HCT116 (cell line): ENCODE measurements around the gene ATAD3A. TPM values are rescaled to one million over a fixed set of nuclear protein-coding genes. Genes with fewer than 3 reads are reported as not detected.

Source experiments
- ATAC-seq: fragments of 200-7000 bp; cut with Tn5 transposase; 2 replicates; pipeline ENCODE4 v1.9.1; 2020; ENCODE audit warnings: mild to moderate bottlenecking, moderate library complexity
- Bru-seq: library from RNA; stranded (reverse); fragments of 400-500 nt; gene quantifications from one replicate; lab custom pipeline; 2021; lab: Mats Ljungman, UMichigan
- BruChase-seq, 2 experiments: library from RNA; stranded (reverse); fragments of 400-500 nt; gene quantifications; one replicate each; lab custom pipeline; 2021; lab: Mats Ljungman, UMichigan
- BruUV-seq: library from RNA; stranded (reverse); fragments of 400-500 nt; replicated peaks from 2 replicates; lab custom pipeline; 2021; lab: Mats Ljungman, UMichigan
- CTCF ChIA-PET: fragments of 300-600 bp; sonication (Branson Sonifier 250); formaldehyde crosslinking; loops from one replicate; lab custom pipeline; 2021; ENCODE audit warnings: antibody characterized with exemption; lab: Charles Lee
- POLR2A ChIA-PET: fragments of 300-600, 350-600 bp; sonication (Branson Sonifier 250); formaldehyde crosslinking; loops from one replicate; lab custom pipeline; 2021; ENCODE audit warnings: antibody characterized with exemption; lab: Charles Lee
- RAD21 ChIA-PET, 2 experiments: fragments of 300-600 bp; sonication (Branson Sonifier 250); formaldehyde crosslinking; loops; one replicate each; lab custom pipeline; 2023; ENCODE audit warnings: low total read pairs in 2 of 2; ENCODE audit not compliant: uncharacterized antibody in 2 of 2, unreplicated experiment in 2 of 2, low non-redundant PET in 1 of 2; lab: Charles Lee
- DNase-seq: peaks from one replicate; pipeline ENCODE4 v3.0.0-alpha.2; 2010; ENCODE audit warnings: low read depth, low spot score
- H2AFZ ChIP-seq: fragments of 200-600 bp; shearing (Covaris generic), sonication (generic); 2 replicates; pipeline ENCODE4 v1.6.1; 2017; ENCODE audit warnings: low read depth, mixed run types, mixed read lengths, antibody characterized with exemption, low read length; ENCODE audit not compliant: poor library complexity, severe bottlenecking
- H3K27ac ChIP-seq: 2 replicates; pipeline ENCODE4 v1.5.1; 2012; ENCODE audit warnings: low read depth, low read length
- H3K27me3 ChIP-seq: fragments of 200-600 bp; sonication (generic); 2 replicates; pipeline ENCODE4 v1.6.1; 2016; ENCODE audit warnings: mixed run types, low read length, mixed read lengths; ENCODE audit not compliant: insufficient read depth
- H3K36me3 ChIP-seq, 2 experiments: fragments of 200-500 bp in 1 of 2; fragments of 200-600 bp in 1 of 2; sonication (Bioruptor generic) in 1 of 2; sonication (generic) in 1 of 2; 2 replicates each; pipeline versions ENCODE4 v1.5.1 to v1.6.1; 2014 to 2016; ENCODE audit warnings: low read length in 2 of 2, inconsistent platforms in 1 of 2, mixed read lengths in 1 of 2, mixed run types in 1 of 2; ENCODE audit not compliant: insufficient read depth in 2 of 2, control insufficient read depth in 1 of 2
- H3K4me1 ChIP-seq, 2 experiments: fragments of 200-600 bp in 1 of 2; sonication (generic) in 1 of 2; 2 replicates each; pipeline versions ENCODE4 v1.5.1 to v1.6.1; 2012 to 2017; ENCODE audit warnings: low read length in 2 of 2, inconsistent platforms in 1 of 2, mild to moderate bottlenecking in 1 of 2, mixed read lengths in 1 of 2, mixed run types in 1 of 2, moderate library complexity in 1 of 2; ENCODE audit not compliant: insufficient read depth in 2 of 2, control insufficient read depth in 1 of 2
- H3K4me2 ChIP-seq: fragments of 200-600 bp; sonication (generic); 2 replicates; pipeline ENCODE4 v1.6.1; 2017; ENCODE audit warnings: mixed run types, low read length, mixed read lengths
- H3K4me3 ChIP-seq, 2 experiments: fragments of 200-600 bp in 1 of 2; sonication (generic) in 1 of 2; replicated peaks in 1 of 2; 2 replicates each; pipeline ENCODE4 v1.5.1; 2011 to 2016; ENCODE audit warnings: low read length in 2 of 2, control low read depth in 1 of 2, low read depth in 1 of 2, mild to moderate bottlenecking in 1 of 2, mixed read lengths in 1 of 2, mixed run types in 1 of 2
- H3K79me2 ChIP-seq: fragments of 200-600 bp; sonication (generic); 2 replicates; pipeline ENCODE4 v1.6.1; 2017; ENCODE audit warnings: mild to moderate bottlenecking, mixed run types, low read length, moderate library complexity, mixed read lengths; ENCODE audit not compliant: insufficient read depth
- H3K9ac ChIP-seq: fragments of 200-600 bp; sonication (generic); 2 replicates; pipeline ENCODE4 v1.6.1; 2016; ENCODE audit warnings: low read length, mixed read lengths
- H3K9me2 ChIP-seq: fragments of 200-600 bp; sonication (generic), shearing (Covaris generic); 2 replicates; pipeline ENCODE4 v1.6.1; 2017; ENCODE audit warnings: mixed run types, mild to moderate bottlenecking, moderate library complexity; ENCODE audit not compliant: insufficient read depth
- H3K9me3 ChIP-seq, 2 experiments: fragments of 200-500 bp in 1 of 2; fragments of 200-600 bp in 1 of 2; sonication (Bioruptor generic) in 1 of 2; sonication (generic) in 1 of 2; 2 replicates each; pipeline ENCODE4 v1.6.1; 2014 to 2017; ENCODE audit warnings: low read length in 2 of 2, mixed read lengths in 2 of 2, inconsistent platforms in 1 of 2, low read depth in 1 of 2, mild to moderate bottlenecking in 1 of 2, mixed run types in 1 of 2, moderate library complexity in 1 of 2; ENCODE audit not compliant: control insufficient read depth in 1 of 2, insufficient read depth in 1 of 2
- H4K20me1 ChIP-seq: fragments of 200-600 bp; sonication (generic), shearing (Covaris generic); 2 replicates; pipeline ENCODE4 v1.6.1; 2017; ENCODE audit warnings: mixed run types, mild to moderate bottlenecking, moderate library complexity; ENCODE audit not compliant: insufficient read depth
- ATF3 ChIP-seq: IDR thresholded peaks from 2 replicates; pipeline ENCODE4 v1.6.1; 2012
- EGR1 ChIP-seq: IDR thresholded peaks from 2 replicates; pipeline ENCODE4 v1.6.1; 2012; ENCODE audit warnings: low read depth
- EZH2 ChIP-seq: fragments of 200-600 bp; sonication (generic); IDR thresholded peaks from 2 replicates; pipeline ENCODE4 v1.6.1; 2017; ENCODE audit warnings: antibody characterized with exemption, mixed run types
- FOSL1 ChIP-seq: IDR thresholded peaks from 2 replicates; pipeline ENCODE4 v1.6.1; 2012; ENCODE audit warnings: low read depth
- JUND ChIP-seq: IDR thresholded peaks from 2 replicates; pipeline ENCODE4 v1.6.1; 2012
- MAX ChIP-seq: IDR thresholded peaks from 2 replicates; pipeline ENCODE4 v1.6.1; 2012
- POLR2AphosphoS5 ChIP-seq: IDR thresholded peaks from 2 replicates; pipeline ENCODE4 v1.6.1; 2011; ENCODE audit warnings: mild to moderate bottlenecking, low read depth, low read length, moderate library complexity
- RAD21 ChIP-seq: IDR thresholded peaks from 2 replicates; pipeline ENCODE4 v1.6.1; 2012; ENCODE audit warnings: low read depth, mild to moderate bottlenecking
- SIN3A ChIP-seq: IDR thresholded peaks from 2 replicates; pipeline ENCODE4 v1.6.1; 2012; ENCODE audit warnings: low read depth
- SP1 ChIP-seq: IDR thresholded peaks from 2 replicates; pipeline ENCODE4 v1.6.1; 2012; ENCODE audit warnings: low read depth
- SRF ChIP-seq: IDR thresholded peaks from 2 replicates; pipeline ENCODE4 v1.6.1; 2012; ENCODE audit warnings: low read depth
- TCF7L2 ChIP-seq: IDR thresholded peaks from 2 replicates; pipeline ENCODE4 v1.7.0; 2011; ENCODE audit warnings: borderline replicate concordance, inconsistent platforms; ENCODE audit not compliant: insufficient read depth, insufficient read length; ENCODE audit errors: extremely low read depth
- YY1 ChIP-seq: IDR thresholded peaks from 2 replicates; pipeline ENCODE4 v1.6.1; 2011; ENCODE audit warnings: low read length, low read depth, moderate library complexity, mild to moderate bottlenecking; ENCODE audit not compliant: insufficient replicate concordance; ENCODE audit errors: extremely low read depth
- ZBTB33 ChIP-seq: IDR thresholded peaks from 2 replicates; pipeline ENCODE4 v1.6.1; 2011; ENCODE audit warnings: mild to moderate bottlenecking, low read length, moderate library complexity; ENCODE audit not compliant: insufficient replicate concordance; ENCODE audit errors: extremely low read depth
- ZFX ChIP-seq: fragments of 450-650 bp; IDR thresholded peaks from 2 replicates; pipeline ENCODE4 v1.6.1; 2017
- intact Hi-C: fragments of 100-400 bp; cut with micrococcal nuclease; formaldehyde crosslinking; loops from 2 replicates; pipeline ENCODE4 v1.10.0; 2022
- long read RNA-seq: library from polyadenylated mRNA; unstranded; transcript quantifications from one replicate; pipeline ENCODE4 v2.0.0, GENCODE V29; 2021; ENCODE audit not compliant: unreplicated experiment
- polyA plus RNA-seq: library from polyadenylated mRNA; unstranded; fragments of >200 nt; gene quantifications from 2 replicates; pipeline ENCODE4 v1.2.1, GENCODE V29; 2012; ENCODE audit warnings: missing spikeins
- total RNA-seq: library from RNA; stranded (reverse); gene quantifications from one replicate; pipeline ENCODE4 v1.2.1, GENCODE V29; 2021; ENCODE audit not compliant: unreplicated experiment

Gene ATAD3A
- total RNA-seq (92.3 TPM), Bru-seq, nascent RNA (percentile 55 among the genes with signal in this experiment), BruChase-seq, experiment 1, labeled RNA remaining after a 6-hour chase (percentile 72 among the genes with signal in this experiment), BruChase-seq, experiment 2, labeled RNA remaining after a 2-hour chase (percentile 64 among the genes with signal in this experiment)
- 59.7 and 59.8 TPM in 2 replicates for polyA plus RNA-seq
- long read RNA-seq, transcript ATAD3A-203 (16 exons, 2,492 nt): major isoform, 314 of 431 reads
- long read RNA-seq, partial matches to known transcripts: 27 of 431 reads
- long read RNA-seq, other reads (novel, unspliced or antisense): 88 of 431 reads

GRCh38 chr1:1511533-1512285, at the start of gene ATAD3A:
Gene ATAD3A (plus strand): TSS chr1:1512162. CDS start chr1:1512269, 107 bp downstream.
- H3K9me2 ChIP-seq: no peaks in the 10 kb centered on the region
- peak; percentile 30 for TF ChIP-seq TCF7L2
- TF ChIP-seq FOSL1: no peak
- TF ChIP-seq RAD21: no peak
- TF ChIP-seq YY1: peak; percentile 21
- TF ChIP-seq SRF: peak; percentile 90
- no peak for TF ChIP-seq ATF3
- TF ChIP-seq EGR1: peak; percentile 48; the same call in 1 of the 2 replicates
- TF ChIP-seq POLR2AphosphoS5: peak; percentile 74
- TF ChIP-seq ZFX: peak; percentile 35; the same call in 1 of the 2 replicates
- peak; percentile 93 for TF ChIP-seq SP1
- TF ChIP-seq ZBTB33: peak; percentile 90
- TF ChIP-seq SIN3A: peak; percentile 69
- TF ChIP-seq JUND: no peak
- TF ChIP-seq MAX: peak; percentile 81
- no peak for TF ChIP-seq EZH2
- peak within 1 kb of the TSS; percentile 95 for H3K27ac ChIP-seq
- peaks cover 38% of the 10 kb centered on the region for H3K79me2 ChIP-seq
- no peaks in the 10 kb centered on the region for H3K27me3 ChIP-seq
- no peak within 1 kb of the TSS for H2AFZ ChIP-seq
- peak within 1 kb of the TSS; percentile 74 for H3K4me2 ChIP-seq
- ATAC-seq (peak; percentile 89), DNase-seq (peak; percentile 93)
- RAD21 ChIA-PET: no interaction called here
- peak within 1 kb of the TSS; percentile 99 for H3K9ac ChIP-seq
- H3K36me3 ChIP-seq: peaks cover 0 to 8% of the 10 kb centered on the region in 2 experiments; a peak in 2 of 4 replicates
- no TSS peak for BruUV-seq
- no peaks in the 10 kb centered on the region for H3K9me3 ChIP-seq
- peak within 1 kb of the TSS; percentile 84 to 85 for H3K4me3 ChIP-seq
- H3K4me1 ChIP-seq: peaks cover 7 to 13% of the 10 kb centered on the region in 2 experiments; a peak in 3 of 4 replicates
- POLR2A ChIA-PET: no interaction called here
- CTCF ChIA-PET: interaction anchor here (1.3 kb wide), 1 partner anchor 70 kb away, joined by 3 read pairs; no protein-coding TSS in a partner anchor
- intact Hi-C loops: loop anchor here (5.0 kb wide), 1 partner anchor 61 kb away; the partner anchor contains the start of gene SSU72
- no peaks in the 10 kb centered on the region for H4K20me1 ChIP-seq
